ENCODE results near the gene PCNX1. TPM values are rescaled to one million over a fixed set of nuclear protein-coding genes. Genes with fewer than 3 reads are reported as not detected.

Gene PCNX1
- total RNA-seq, 1 experiment from 2014 or later: 48.0 TPM

GRCh38 chr14:71054706-71055105, 147.4 kb downstream of the PCNX1 start:
- no peak overlapping the region for H2BK15ac ChIP-seq (ENCODE audit: low read depth, low read length)
- peaks cover 17 to 46% (median 37%) of the 10 kb centered on the region in 3 experiments; a peak in 6 of 7 replicates for H3K36me3 Mint-ChIP-seq (ENCODE audit: insufficient read depth in 1 of 3, low read depth in 3 of 3)
- no peak overlapping the region for H3K9ac ChIP-seq (ENCODE audit: extremely low read depth, insufficient read length, low read length)
- no peak overlapping the region for H2AK5ac ChIP-seq (ENCODE audit: insufficient read length, low read length)
- H3K27me3 Mint-ChIP-seq (ENCODE audit: low read depth): no peaks in the 10 kb centered on the region
- H3K4me3 Mint-ChIP-seq: no peak overlapping the region
- H4K5ac ChIP-seq (ENCODE audit: insufficient read length, low read depth, low read length): no peak overlapping the region
- H3K27ac Mint-ChIP-seq: no peak overlapping the region
- H3K79me2 ChIP-seq (ENCODE audit: insufficient read depth, low read length): no peaks in the 10 kb centered on the region
- H4K91ac ChIP-seq (ENCODE audit: insufficient read length, low read depth, low read length): no peak overlapping the region
- H3K4ac ChIP-seq (ENCODE audit: low read depth, low read length): no peak overlapping the region
- H3K56ac ChIP-seq (ENCODE audit: insufficient read length, low read depth, low read length): no peak overlapping the region
- no peak overlapping the region for H2BK120ac ChIP-seq (ENCODE audit: low read depth, low read length, poor library complexity, severe bottlenecking)
- no peak overlapping the region for H2BK5ac ChIP-seq (ENCODE audit: insufficient read length, low read length)
- no peak overlapping the region for H3K18ac ChIP-seq (ENCODE audit: insufficient read length, low read depth, low read length)
- H3K23me2 ChIP-seq (ENCODE audit: insufficient read length, low read depth, low read length, poor library complexity, severe bottlenecking): no peaks in the 10 kb centered on the region
- H3T11ph ChIP-seq (ENCODE audit: low read length): no peak overlapping the region
- no peak overlapping the region for H3K14ac ChIP-seq (ENCODE audit: insufficient read depth, low read length)
- H3K79me1 ChIP-seq (ENCODE audit: insufficient read depth, low read depth, low read length, poor library complexity, severe bottlenecking): no peaks in the 10 kb centered on the region
- no peak overlapping the region for H3K4me2 ChIP-seq (ENCODE audit: insufficient read depth, insufficient read length, low read length)
- no peak overlapping the region for H2BK12ac ChIP-seq (ENCODE audit: insufficient read length, low read depth, low read length)
- no peaks in the 10 kb centered on the region for H3K9me3 ChIP-seq (ENCODE audit: control insufficient read depth, low read depth, low read length)
- no peak overlapping the region for H4K8ac ChIP-seq (replicated peaks; ENCODE audit: insufficient read length, low read depth, low read length)
- no peak overlapping the region for H3K27ac ChIP-seq (ENCODE audit: insufficient read length, low read depth, low read length)
- DNase-seq: no peak
- no CpG with 5 or more reads among the region's 3 CpGs for WGBS (ENCODE audit: extremely low coverage, insufficient read length, low lambda C conversion rate)
- no peaks in the 10 kb centered on the region for H3K27me3 ChIP-seq (ENCODE audit: insufficient read depth, low read length)
- no peak overlapping the region for H2AFZ ChIP-seq (ENCODE audit: low read length)
- TF ChIP-seq CTCF (conservative IDR thresholded peaks at IDR 0.05): no peak
- no peaks in the 10 kb centered on the region for H3K9me3 Mint-ChIP-seq
- no peaks in the 10 kb centered on the region for H3K4me1 Mint-ChIP-seq
- H3K23ac ChIP-seq (ENCODE audit: insufficient read length, low read depth, low read length): no peak overlapping the region
- H2BK20ac ChIP-seq (ENCODE audit: low read depth, low read length, poor library complexity, severe bottlenecking): no peak overlapping the region
- no peaks in the 10 kb centered on the region for H3K4me1 ChIP-seq (ENCODE audit: insufficient read depth, low read length)
- no peaks in the 10 kb centered on the region for H4K20me1 ChIP-seq (ENCODE audit: control insufficient read depth, insufficient read depth, insufficient read length)

All from H9 (cell line).